OCI-LY1 (cell line): ENCODE results near the gene RAPGEF1.

Experiments
- H2AFZ ChIP-seq: fragments of 200-600 bp; sonication (generic), shearing (Covaris generic); 2 replicates; pipeline ENCODE4 v1.6.0; 2014; ENCODE audit warnings: antibody characterized with exemption, mild to moderate bottlenecking, low read length
- H3F3A ChIP-seq: fragments of 200-600 bp; sonication (generic), shearing (Covaris generic); 2 replicates; pipeline ENCODE4 v1.6.0; 2014; ENCODE audit warnings: mild to moderate bottlenecking, antibody characterized with exemption, low read length, moderate library complexity; ENCODE audit not compliant: insufficient read depth
- H3K27ac ChIP-seq: fragments of 200-600 bp; sonication (generic); 2 replicates; pipeline ENCODE4 v1.5.1; 2014; ENCODE audit warnings: low read length, mixed run types, mild to moderate bottlenecking, low read depth; ENCODE audit not compliant: poor library complexity, severe bottlenecking
- H3K27me3 ChIP-seq: fragments of 200-600 bp; sonication (generic); 2 replicates; pipeline ENCODE4 v1.6.0; 2014; ENCODE audit warnings: antibody characterized with exemption, mild to moderate bottlenecking, low read length, moderate library complexity; ENCODE audit not compliant: insufficient read depth
- H3K36me3 ChIP-seq: fragments of 200-600 bp; sonication (generic); 2 replicates; pipeline ENCODE4 v1.6.1; 2014; ENCODE audit warnings: mild to moderate bottlenecking, antibody characterized with exemption, low read length, moderate library complexity, mixed read lengths; ENCODE audit not compliant: insufficient read depth
- H3K4me1 ChIP-seq: fragments of 200-600 bp; sonication (generic); 2 replicates; pipeline ENCODE4 v1.5.1; 2014; ENCODE audit warnings: mild to moderate bottlenecking, low read length, moderate library complexity; ENCODE audit not compliant: insufficient read depth, severe bottlenecking
- H3K4me2 ChIP-seq: fragments of 200-600 bp; sonication (generic), shearing (Covaris generic); 2 replicates; pipeline ENCODE4 v1.6.1; 2014; ENCODE audit warnings: low read length
- H3K4me3 ChIP-seq: fragments of 200-600 bp; sonication (generic); 2 replicates; pipeline ENCODE4 v1.5.1; 2014; ENCODE audit warnings: low read length, low read depth, mild to moderate bottlenecking, mixed read lengths; ENCODE audit not compliant: poor library complexity, severe bottlenecking
- H3K79me2 ChIP-seq: fragments of 200-600 bp; shearing (Covaris generic); 2 replicates; pipeline ENCODE4 v1.6.1; 2016; ENCODE audit warnings: mixed run types, low read length, mixed read lengths; ENCODE audit not compliant: insufficient read depth
- H3K9ac ChIP-seq: fragments of 200-600 bp; sonication (generic), shearing (Covaris generic); 2 replicates; pipeline ENCODE4 v1.6.1; 2014; ENCODE audit warnings: mild to moderate bottlenecking, low read length, mixed read lengths
- H3K9me2 ChIP-seq: fragments of 200-600 bp; sonication (generic), shearing (Covaris generic); 2 replicates; pipeline ENCODE4 v1.6.1; 2014; ENCODE audit warnings: low read depth, mild to moderate bottlenecking, low read length, mixed read lengths
- H3K9me3 ChIP-seq: fragments of 200-600 bp; shearing (Covaris generic); 2 replicates; pipeline ENCODE4 v1.6.1; 2014; ENCODE audit warnings: low read length, mixed read lengths
- H4K20me1 ChIP-seq: fragments of 200-600 bp; sonication (generic), shearing (Covaris generic); 2 replicates; pipeline ENCODE4 v1.6.0; 2016; ENCODE audit warnings: mild to moderate bottlenecking, low read length; ENCODE audit not compliant: insufficient read depth
- EZH2 ChIP-seq: fragments of 200-600 bp; sonication (generic), shearing (Covaris generic); IDR thresholded peaks from 2 replicates; pipeline ENCODE4 v1.8.0; 2017; ENCODE audit warnings: borderline replicate concordance, mixed run types, mild to moderate bottlenecking, antibody characterized with exemption, low read length, moderate library complexity, mixed read lengths
- TF ChIP-seq, protein P1 (sequence below): fragments of 200-600 bp; sonication (generic), shearing (Covaris generic); IDR thresholded peaks from 2 replicates; pipeline ENCODE4 v1.5.1; 2017; ENCODE audit warnings: mild to moderate bottlenecking, antibody characterized with exemption, low read length, moderate library complexity, mixed read lengths

The RAPGEF1 gene

DNA sequence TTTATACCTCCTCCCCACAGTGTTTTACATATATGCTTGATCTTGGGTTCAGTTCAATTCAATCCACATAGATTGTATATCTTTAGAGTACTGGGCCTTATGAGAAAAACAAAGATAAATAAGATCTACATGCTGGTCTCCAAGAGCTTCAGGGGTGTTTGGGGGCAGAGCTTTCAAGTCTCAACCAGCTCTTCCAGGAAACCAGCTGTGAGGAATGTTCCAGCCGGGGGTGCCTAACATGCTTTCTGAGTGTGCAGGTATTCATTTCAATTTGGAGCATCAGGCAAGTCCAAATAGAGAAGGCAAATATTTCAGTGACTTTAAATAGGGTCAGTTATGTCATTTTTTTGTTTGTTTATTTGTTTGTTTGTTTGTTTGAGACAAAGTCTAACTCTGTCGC is 5.7 kb upstream of the RAPGEF1 start:
- H3K9me2 ChIP-seq: no peaks in the 10 kb centered on the region
- no peaks in the 10 kb centered on the region for H3K36me3 ChIP-seq
- no peaks in the 10 kb centered on the region for H4K20me1 ChIP-seq
- H3K4me3 ChIP-seq: no peak overlapping the region
- TF ChIP-seq, protein P1, sequence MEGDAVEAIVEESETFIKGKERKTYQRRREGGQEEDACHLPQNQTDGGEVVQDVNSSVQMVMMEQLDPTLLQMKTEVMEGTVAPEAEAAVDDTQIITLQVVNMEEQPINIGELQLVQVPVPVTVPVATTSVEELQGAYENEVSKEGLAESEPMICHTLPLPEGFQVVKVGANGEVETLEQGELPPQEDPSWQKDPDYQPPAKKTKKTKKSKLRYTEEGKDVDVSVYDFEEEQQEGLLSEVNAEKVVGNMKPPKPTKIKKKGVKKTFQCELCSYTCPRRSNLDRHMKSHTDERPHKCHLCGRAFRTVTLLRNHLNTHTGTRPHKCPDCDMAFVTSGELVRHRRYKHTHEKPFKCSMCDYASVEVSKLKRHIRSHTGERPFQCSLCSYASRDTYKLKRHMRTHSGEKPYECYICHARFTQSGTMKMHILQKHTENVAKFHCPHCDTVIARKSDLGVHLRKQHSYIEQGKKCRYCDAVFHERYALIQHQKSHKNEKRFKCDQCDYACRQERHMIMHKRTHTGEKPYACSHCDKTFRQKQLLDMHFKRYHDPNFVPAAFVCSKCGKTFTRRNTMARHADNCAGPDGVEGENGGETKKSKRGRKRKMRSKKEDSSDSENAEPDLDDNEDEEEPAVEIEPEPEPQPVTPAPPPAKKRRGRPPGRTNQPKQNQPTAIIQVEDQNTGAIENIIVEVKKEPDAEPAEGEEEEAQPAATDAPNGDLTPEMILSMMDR: no peak
- no peak for TF ChIP-seq EZH2
- no peak overlapping the region for H2AFZ ChIP-seq
- no peaks in the 10 kb centered on the region for H3F3A ChIP-seq
- no peaks in the 10 kb centered on the region for H3K9me3 ChIP-seq
- no peak overlapping the region for H3K4me2 ChIP-seq
- H3K4me1 ChIP-seq: peaks cover 27% of the 10 kb centered on the region
- H3K27me3 ChIP-seq: no peaks in the 10 kb centered on the region
- no peak overlapping the region for H3K9ac ChIP-seq
- no peaks in the 10 kb centered on the region for H3K79me2 ChIP-seq
- no peak overlapping the region for H3K27ac ChIP-seq

DNA sequence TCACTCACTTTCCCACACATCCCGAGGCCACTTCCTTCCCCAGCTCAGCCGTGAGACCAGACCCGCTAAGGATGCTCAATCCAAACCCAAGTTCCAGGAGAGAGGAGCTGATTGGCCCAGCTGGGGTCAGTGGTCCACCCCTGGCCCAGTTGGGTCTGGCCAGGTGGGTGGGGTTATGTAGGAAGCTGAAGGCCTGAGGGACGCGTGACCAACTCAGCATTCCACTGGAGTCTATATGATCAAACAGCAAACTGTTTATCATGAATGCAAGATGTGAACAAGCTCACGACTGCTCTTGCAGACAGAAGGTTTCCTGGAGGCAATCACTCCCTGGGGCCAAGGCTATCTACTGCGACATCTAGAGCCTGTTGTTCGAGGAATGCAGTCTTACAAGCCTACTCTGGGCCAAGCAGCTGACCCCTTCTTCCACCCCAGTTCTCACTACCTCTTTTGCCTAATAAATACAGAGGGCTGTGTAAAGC is 4.9 kb upstream of the RAPGEF1 start:
- H3K36me3 ChIP-seq: no peaks in the 10 kb centered on the region
- no peaks in the 10 kb centered on the region for H3F3A ChIP-seq
- no peaks in the 10 kb centered on the region for H3K27me3 ChIP-seq
- H3K9me3 ChIP-seq: no peaks in the 10 kb centered on the region
- no peaks in the 10 kb centered on the region for H3K9me2 ChIP-seq
- H3K4me1 ChIP-seq: peaks cover 31% of the 10 kb centered on the region
- H3K79me2 ChIP-seq: no peaks in the 10 kb centered on the region
- H3K27ac ChIP-seq: no peak overlapping the region
- H3K9ac ChIP-seq: no peak overlapping the region
- no peak overlapping the region for H3K4me3 ChIP-seq
- H4K20me1 ChIP-seq: no peaks in the 10 kb centered on the region
- no peak overlapping the region for H3K4me2 ChIP-seq
- no peak overlapping the region for H2AFZ ChIP-seq
- no peak for TF ChIP-seq EZH2

DNA sequence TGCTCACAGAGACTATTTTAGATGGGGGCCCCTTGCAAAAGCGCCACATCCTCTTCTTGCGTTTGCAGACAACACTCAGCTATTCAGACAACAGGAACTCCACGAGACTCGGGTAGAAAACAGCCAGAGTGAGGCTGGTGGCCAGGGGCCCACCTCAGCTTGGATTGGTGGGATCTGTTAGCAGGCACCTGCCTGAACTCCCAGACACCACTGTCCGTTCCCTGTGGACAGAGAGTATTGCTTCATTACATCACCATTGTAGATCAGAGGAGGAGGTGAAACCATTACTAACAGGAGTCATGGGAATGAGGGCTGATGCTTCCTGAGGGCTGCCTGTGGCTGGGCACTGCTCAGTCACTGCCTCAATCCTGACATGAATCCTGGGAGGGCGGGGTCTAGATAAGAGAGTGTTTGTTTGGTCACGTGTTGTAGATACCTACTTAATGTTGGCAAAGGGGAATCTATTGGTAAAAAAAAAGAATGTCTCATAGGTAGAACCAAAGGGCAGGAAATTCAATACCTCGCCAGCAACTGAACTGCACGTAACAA is 4.4 kb upstream of the RAPGEF1 start:
- Histone ChIP-seq H3F3A (no peaks in the 10 kb centered on the region), H3K79me2 (no peaks in the 10 kb centered on the region), H3K27ac (peak overlapping the region; percentile 45), H4K20me1 (no peaks in the 10 kb centered on the region), H2AFZ (no peak overlapping the region), H3K4me1 (peaks cover 31% of the 10 kb centered on the region), H3K9ac (no peak overlapping the region; the same call in 1 of the 2 replicates), H3K4me3 (no peak overlapping the region), H3K4me2 (peak overlapping the region; percentile 13; the same call in 1 of the 2 replicates), H3K27me3 (no peaks in the 10 kb centered on the region), H3K9me2 (no peaks in the 10 kb centered on the region), H3K9me3 (no peaks in the 10 kb centered on the region), H3K36me3 (no peaks in the 10 kb centered on the region)
- TF ChIP-seq, protein P1: no peak
- TF ChIP-seq EZH2: no peak

DNA sequence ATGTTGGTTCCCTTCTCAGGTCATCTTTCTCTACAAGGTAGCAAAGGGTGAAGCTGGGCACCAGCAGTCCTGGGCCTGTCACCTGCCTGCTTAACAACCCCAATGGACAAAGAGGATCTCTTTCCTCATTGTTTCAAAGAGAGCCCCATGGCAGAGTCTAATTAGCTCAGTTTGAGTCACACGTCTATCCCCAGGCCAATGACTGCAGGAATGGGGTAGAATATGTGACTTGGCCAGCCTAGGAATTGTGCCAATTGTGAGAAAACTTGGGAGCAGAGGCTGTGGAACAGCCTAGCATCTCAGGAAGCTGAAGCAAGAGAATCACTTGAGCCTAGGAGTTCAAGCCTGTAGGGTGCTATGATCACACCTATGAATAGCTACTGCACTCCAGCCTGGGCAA is 3.6 kb upstream of the RAPGEF1 start:
- no peak overlapping the region for H3K4me3 ChIP-seq
- H3K36me3 ChIP-seq: no peaks in the 10 kb centered on the region
- peaks cover 35% of the 10 kb centered on the region for H3K4me1 ChIP-seq
- H4K20me1 ChIP-seq: no peaks in the 10 kb centered on the region
- no peaks in the 10 kb centered on the region for H3K9me2 ChIP-seq
- no peaks in the 10 kb centered on the region for H3K9me3 ChIP-seq
- peaks cover 7% of the 10 kb centered on the region for H3K79me2 ChIP-seq
- no peaks in the 10 kb centered on the region for H3F3A ChIP-seq
- H3K27me3 ChIP-seq: no peaks in the 10 kb centered on the region
- no peak overlapping the region for H2AFZ ChIP-seq
- no peak overlapping the region for H3K4me2 ChIP-seq
- H3K9ac ChIP-seq: no peak overlapping the region; the same call in 1 of the 2 replicates
- peak overlapping the region; percentile 45 for H3K27ac ChIP-seq
- TF ChIP-seq, protein P1: no peak
- no peak for TF ChIP-seq EZH2
